ENCODE measurements around the gene ZNF143. TPM values are rescaled to one million over a fixed set of nuclear protein-coding genes. Genes with fewer than 3 reads are reported as not detected.

The ZNF143 gene
- total and polyA plus RNA-seq, 10 of the 15 experiments (the other 5 are each of a cell fraction or from before 2014, with no cell fraction given) = 13.6 to 48.7 (median 19.4) TPM

DNA sequence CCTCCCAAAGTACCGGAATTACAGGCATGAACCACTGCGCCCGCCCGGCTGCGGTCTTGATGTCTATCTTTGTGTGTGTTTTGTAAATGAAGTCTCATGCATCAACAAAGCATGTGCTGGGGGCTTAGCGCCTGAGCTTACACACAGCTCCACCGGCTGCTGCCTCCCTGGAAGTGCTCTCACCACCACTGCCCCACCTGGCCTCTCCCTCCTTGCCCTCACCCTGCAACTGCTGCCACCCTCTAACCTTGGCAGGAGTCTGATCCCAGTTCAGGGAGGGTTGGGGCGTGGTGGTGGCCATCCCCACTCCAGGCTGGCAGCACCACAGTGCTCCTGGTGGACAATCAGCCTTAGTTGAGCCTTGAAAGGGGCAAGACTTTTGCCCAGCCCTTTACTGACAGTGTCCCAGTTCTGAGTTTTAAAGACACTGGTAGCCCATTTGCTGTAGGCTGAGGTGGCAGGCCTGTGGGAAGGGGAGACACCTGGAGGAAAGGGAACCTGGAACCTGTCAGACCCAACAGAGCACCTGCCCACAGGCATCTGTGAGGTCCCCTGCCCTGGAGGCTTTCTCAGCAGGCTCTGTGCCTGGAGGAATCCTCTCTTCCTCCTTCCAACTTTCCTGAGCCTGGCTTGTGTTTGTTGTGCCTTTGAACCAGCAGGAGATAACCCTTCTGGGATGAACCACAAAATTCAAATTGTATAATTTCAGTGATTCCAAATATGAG, 70.3 kb downstream of the ZNF143 start:
- in situ Hi-C loops (cut with MboI) (loop anchor here (5.0 to 10.0 kb wide), 2 partner anchors 221 to 444 kb away; no protein-coding TSS in a partner anchor), intact Hi-C loops (cut with micrococcal nuclease; ENCODE audit: unreplicated experiment) (no loop called here)
- Histone ChIP-seq H3K4me2 (ENCODE audit: control insufficient read depth, insufficient read depth) (no peak overlapping the region), H3K4me1 (ENCODE audit: control insufficient read depth, insufficient read depth, low read length) (no peaks in the 10 kb centered on the region), H3K4me3 (no peak overlapping the region), H3K27me3 (replicated peaks in 1 of 2; ENCODE audit: control insufficient read depth in 2 of 2, insufficient read depth in 2 of 2, low read length in 1 of 2) (no peaks in the 10 kb centered on the region), H3K9me3 (replicated peaks; ENCODE audit: control insufficient read depth, insufficient read depth, low read length) (no peaks in the 10 kb centered on the region), H2AFZ (ENCODE audit: control insufficient read depth, low read depth, low read length) (no peak overlapping the region), H3K9ac (ENCODE audit: control insufficient read depth, insufficient read depth, low read length) (no peak overlapping the region), H3K79me2 (ENCODE audit: control insufficient read depth, insufficient read depth, low read length) (no peaks in the 10 kb centered on the region), H4K20me1 (ENCODE audit: control insufficient read depth, insufficient read depth) (no peaks in the 10 kb centered on the region), H3K36me3 (ENCODE audit: control insufficient read depth in 2 of 2, insufficient read depth in 2 of 2, low read length in 1 of 2) (peaks cover 0 to 4% of the 10 kb centered on the region in 2 experiments; a peak in 1 of 4 replicates), H3K27ac (ENCODE audit: control insufficient read depth, insufficient read depth) (no peak overlapping the region)
- TF ChIP-seq SMC3 (IDR thresholded peaks at IDR 0.05; ENCODE audit: borderline replicate concordance, low read length) (no peak), IKZF1 (conservative IDR thresholded peaks at IDR 0.05) (no peak), CHD2 (IDR thresholded peaks at IDR 0.05; ENCODE audit: borderline replicate concordance, low read depth, low read length) (no peak)
- TF ChIP-seq, protein P1, sequence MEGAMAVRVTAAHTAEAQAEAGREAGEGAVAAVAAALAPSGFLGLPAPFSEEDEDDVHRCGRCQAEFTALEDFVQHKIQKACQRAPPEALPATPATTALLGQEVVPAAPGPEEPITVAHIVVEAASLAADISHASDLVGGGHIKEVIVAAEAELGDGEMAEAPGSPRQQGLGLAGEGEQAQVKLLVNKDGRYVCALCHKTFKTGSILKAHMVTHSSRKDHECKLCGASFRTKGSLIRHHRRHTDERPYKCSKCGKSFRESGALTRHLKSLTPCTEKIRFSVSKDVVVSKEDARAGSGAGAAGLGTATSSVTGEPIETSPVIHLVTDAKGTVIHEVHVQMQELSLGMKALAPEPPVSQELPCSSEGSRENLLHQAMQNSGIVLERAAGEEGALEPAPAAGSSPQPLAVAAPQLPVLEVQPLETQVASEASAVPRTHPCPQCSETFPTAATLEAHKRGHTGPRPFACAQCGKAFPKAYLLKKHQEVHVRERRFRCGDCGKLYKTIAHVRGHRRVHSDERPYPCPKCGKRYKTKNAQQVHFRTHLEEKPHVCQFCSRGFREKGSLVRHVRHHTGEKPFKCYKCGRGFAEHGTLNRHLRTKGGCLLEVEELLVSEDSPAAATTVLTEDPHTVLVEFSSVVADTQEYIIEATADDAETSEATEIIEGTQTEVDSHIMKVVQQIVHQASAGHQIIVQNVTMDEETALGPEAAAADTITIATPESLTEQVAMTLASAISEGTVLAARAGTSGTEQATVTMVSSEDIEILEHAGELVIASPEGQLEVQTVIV (IDR thresholded peaks at IDR 0.05; ENCODE audit: borderline replicate concordance, partially characterized antibody) = no peak
- POLR2A ChIA-PET = no interaction called here
- RAD21 ChIA-PET (ENCODE audit: unreplicated experiment) = interaction anchor here (0.6 to 1.1 kb wide), 2 partner anchors 151 to 217 kb away, joined by 3 read pairs; no protein-coding TSS in a partner anchor
- no TSS peak for BruUV-seq (replicated peaks)
- SMC1A ChIA-PET (ENCODE audit: uncharacterized antibody, unreplicated experiment) = no interaction called here
- 86% methylated on average over 8 of the region's 8 CpGs for WGBS (ENCODE audit: insufficient coverage, insufficient replicate concordance, low lambda C conversion rate, missing lambda C conversion rate)
- FAIRE-seq (no peak), DNase-seq (ENCODE audit: low read depth, low spot score) (no peak), ATAC-seq (peak; percentile 43; the same call in 2 of the 3 replicates)
- CTCF ChIA-PET = interaction anchor here (0.6 to 3.2 kb wide), 3 partner anchors 7 to 248 kb away, joined by 3 to 7 read pairs (median 4); no protein-coding TSS in a partner anchor
